BLaER1 (cell line): ENCODE measurements around the gene XRCC3.

Experiments used
- H3K27ac ChIP-seq: shearing (Covaris generic); formaldehyde crosslinking; 2 replicates; pipeline ENCODE4 v1.8.1; 2022
- H3K27me3 ChIP-seq: shearing (Covaris generic); formaldehyde crosslinking; 2 replicates; pipeline ENCODE4 v1.8.1; 2022
- H3K36me3 ChIP-seq: shearing (Covaris generic); formaldehyde crosslinking; 2 replicates; pipeline ENCODE4 v1.8.1; 2022
- H3K4me1 ChIP-seq: shearing (Covaris generic); formaldehyde crosslinking; 2 replicates; pipeline ENCODE4 v1.8.1; 2022
- H3K4me2 ChIP-seq: shearing (Covaris generic); formaldehyde crosslinking; 2 replicates; pipeline ENCODE4 v1.8.1; 2022
- H3K4me3 ChIP-seq: shearing (Covaris generic); formaldehyde crosslinking; 2 replicates; pipeline ENCODE4 v1.8.1; 2022
- H3K9ac ChIP-seq: shearing (Covaris generic); formaldehyde crosslinking; 2 replicates; pipeline ENCODE4 v1.8.1; 2022
- H3K9me3 ChIP-seq: shearing (Covaris generic); formaldehyde crosslinking; 2 replicates; pipeline ENCODE4 v1.8.1; 2022
- H4K20me1 ChIP-seq: shearing (Covaris generic); formaldehyde crosslinking; 2 replicates; pipeline ENCODE4 v1.8.1; 2022
- Cebpa-rat ChIP-seq: shearing (Covaris generic); IDR thresholded peaks from 2 replicates; pipeline ENCODE4 v1.8.1; 2022

XRCC3 gene

GRCh38 chr14:103739466-103739792 lies 24.2 kb upstream of the XRCC3 start:
- no peak for TF ChIP-seq Cebpa-rat
- Histone ChIP-seq H3K27me3 (no peaks in the 10 kb centered on the region), H3K9me3 (no peaks in the 10 kb centered on the region), H4K20me1 (no peaks in the 10 kb centered on the region), H3K4me3 (no peak overlapping the region), H3K4me1 (peaks cover 38% of the 10 kb centered on the region), H3K9ac (no peak overlapping the region), H3K27ac (no peak overlapping the region), H3K4me2 (no peak overlapping the region), H3K36me3 (peaks cover 45% of the 10 kb centered on the region)

GRCh38 chr14:103738701-103739451 lies 23.6 kb upstream of the XRCC3 start:
- Histone ChIP-seq H4K20me1 (no peaks in the 10 kb centered on the region), H3K4me1 (peaks cover 33% of the 10 kb centered on the region), H3K9ac (no peak overlapping the region), H3K27me3 (no peaks in the 10 kb centered on the region), H3K4me3 (no peak overlapping the region), H3K36me3 (peaks cover 49% of the 10 kb centered on the region), H3K27ac (no peak overlapping the region), H3K4me2 (no peak overlapping the region), H3K9me3 (no peaks in the 10 kb centered on the region)
- no peak for TF ChIP-seq Cebpa-rat

- peaks cover 56% of the 10 kb centered on the region for H3K36me3 ChIP-seq
- H3K27me3 ChIP-seq, result no peaks in the 10 kb centered on the region
- TF ChIP-seq Cebpa-rat, result no peak
- no peak overlapping the region for H3K9ac ChIP-seq
- no peak overlapping the region for H3K4me3 ChIP-seq
- H3K9me3 ChIP-seq, result no peaks in the 10 kb centered on the region
- peaks cover 25% of the 10 kb centered on the region for H3K4me1 ChIP-seq
- no peaks in the 10 kb centered on the region for H4K20me1 ChIP-seq
- H3K27ac ChIP-seq, result no peak overlapping the region
- no peak overlapping the region for H3K4me2 ChIP-seq
Measured at GRCh38 chr14:103738166-103738565, 22.9 kb upstream of the XRCC3 start.

GRCh38 chr14:103737432-103738045 lies 22.3 kb upstream of the XRCC3 start:
- no peak overlapping the region for H3K4me3 ChIP-seq
- H3K4me2 ChIP-seq, result no peak overlapping the region
- H3K9ac ChIP-seq, result no peak overlapping the region
- peaks cover 63% of the 10 kb centered on the region for H3K36me3 ChIP-seq
- no peaks in the 10 kb centered on the region for H4K20me1 ChIP-seq
- no peaks in the 10 kb centered on the region for H3K9me3 ChIP-seq
- no peaks in the 10 kb centered on the region for H3K27me3 ChIP-seq
- no peak for TF ChIP-seq Cebpa-rat
- H3K4me1 ChIP-seq, result peaks cover 19% of the 10 kb centered on the region
- H3K27ac ChIP-seq, result no peak overlapping the region

GRCh38 chr14:103736546-103737431 lies 21.5 kb upstream of the XRCC3 start:
- Histone ChIP-seq H3K4me1 (peaks cover 12% of the 10 kb centered on the region), H4K20me1 (no peaks in the 10 kb centered on the region), H3K4me2 (no peak overlapping the region), H3K4me3 (no peak overlapping the region), H3K36me3 (peaks cover 70% of the 10 kb centered on the region), H3K9me3 (no peaks in the 10 kb centered on the region), H3K9ac (no peak overlapping the region), H3K27ac (no peak overlapping the region), H3K27me3 (no peaks in the 10 kb centered on the region)
- no peak for TF ChIP-seq Cebpa-rat

GRCh38 chr14:103735815-103736545 lies 20.7 kb upstream of the XRCC3 start:
- no peak overlapping the region for H3K9ac ChIP-seq
- no peak overlapping the region for H3K27ac ChIP-seq
- H3K4me3 ChIP-seq, result no peak overlapping the region
- no peak overlapping the region for H3K4me2 ChIP-seq
- no peak for TF ChIP-seq Cebpa-rat
- no peaks in the 10 kb centered on the region for H3K27me3 ChIP-seq
- H3K4me1 ChIP-seq, result peaks cover 4% of the 10 kb centered on the region
- peaks cover 78% of the 10 kb centered on the region for H3K36me3 ChIP-seq
- no peaks in the 10 kb centered on the region for H4K20me1 ChIP-seq
- H3K9me3 ChIP-seq, result no peaks in the 10 kb centered on the region

GRCh38 chr14:103735439-103735814 lies 20.2 kb upstream of the XRCC3 start:
- TF ChIP-seq Cebpa-rat, result no peak
- Histone ChIP-seq H3K27ac (no peak overlapping the region), H3K36me3 (peaks cover 83% of the 10 kb centered on the region)

GRCh38 chr14:103735022-103735421 lies 19.8 kb upstream of the XRCC3 start:
- Histone ChIP-seq H3K9me3 (no peaks in the 10 kb centered on the region), H3K4me2 (no peak overlapping the region), H3K4me1 (no peaks in the 10 kb centered on the region), H3K36me3 (peaks cover 87% of the 10 kb centered on the region), H3K4me3 (no peak overlapping the region), H3K27me3 (no peaks in the 10 kb centered on the region), H3K27ac (no peak overlapping the region), H3K9ac (no peak overlapping the region), H4K20me1 (no peaks in the 10 kb centered on the region)
- no peak for TF ChIP-seq Cebpa-rat

More at GRCh38 chr14:103735439-103735814, 20.2 kb upstream of the XRCC3 start:
- Histone ChIP-seq H3K4me2 (no peak overlapping the region), H3K9me3 (no peaks in the 10 kb centered on the region), H3K4me3 (no peak overlapping the region), H3K4me1 (no peaks in the 10 kb centered on the region), H3K27me3 (no peaks in the 10 kb centered on the region), H3K9ac (no peak overlapping the region), H4K20me1 (no peaks in the 10 kb centered on the region)

- Histone ChIP-seq H3K4me3 (no peak overlapping the region), H3K4me2 (no peak overlapping the region), H3K9me3 (no peaks in the 10 kb centered on the region), H3K27me3 (no peaks in the 10 kb centered on the region), H3K9ac (no peak overlapping the region), H3K4me1 (no peaks in the 10 kb centered on the region), H4K20me1 (no peaks in the 10 kb centered on the region), H3K27ac (no peak overlapping the region), H3K36me3 (peaks cover 89% of the 10 kb centered on the region)
- TF ChIP-seq Cebpa-rat, result no peak
Measured at GRCh38 chr14:103734081-103734888, 19.0 kb upstream of the XRCC3 start.
